IPS-15b (cell line): Measurements from ENCODE around the gene POU5F1.

ENCODE experiments used
- H3K27me3 ChIP-seq: one replicate; pipeline ENCODE4 v1.6.1; 2013; ENCODE audit warnings: low read length; ENCODE audit not compliant: control insufficient read depth, insufficient read depth
- H3K36me3 ChIP-seq: one replicate; pipeline ENCODE4 v1.6.1; 2013; ENCODE audit warnings: low read length; ENCODE audit not compliant: control insufficient read depth, insufficient read depth
- H3K4me1 ChIP-seq: one replicate; pipeline ENCODE4 v1.6.1; 2013; ENCODE audit warnings: mild to moderate bottlenecking, low read length; ENCODE audit not compliant: control insufficient read depth, insufficient read depth
- H3K4me3 ChIP-seq: one replicate; pipeline ENCODE4 v1.5.1; 2013; ENCODE audit warnings: low read depth, low read length
- H3K9ac ChIP-seq: one replicate; pipeline ENCODE4 v1.6.1; 2013; ENCODE audit warnings: low read depth, mild to moderate bottlenecking, low read length
- H3K9me3 ChIP-seq: one replicate; pipeline ENCODE4 v1.6.1; 2013; ENCODE audit warnings: mild to moderate bottlenecking, low read length; ENCODE audit not compliant: control insufficient read depth, insufficient read depth

Gene POU5F1

DNA sequence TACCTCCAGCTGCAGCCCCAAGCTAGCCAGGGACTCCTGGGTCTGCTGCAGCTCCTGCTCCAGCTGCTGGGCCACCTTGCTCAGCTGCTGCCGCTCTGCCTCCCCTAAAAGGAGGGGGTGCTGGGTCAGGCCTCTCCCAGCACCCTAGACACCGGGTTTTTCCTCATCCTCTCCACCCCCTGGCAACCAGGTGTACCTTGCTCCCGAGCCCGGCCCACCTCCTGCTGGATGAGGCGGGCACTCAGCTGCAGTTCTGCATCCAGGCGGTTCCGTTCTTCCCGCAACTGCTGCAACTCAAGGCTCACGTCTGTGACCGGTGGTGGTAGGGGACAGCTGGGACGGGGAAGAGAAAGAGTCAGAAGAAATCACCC lies 25.5 kb downstream of the POU5F1 start:
- no peaks in the 10 kb centered on the region for H3K27me3 ChIP-seq
- H3K9ac ChIP-seq, result no peak overlapping the region
- H3K4me1 ChIP-seq, result no peaks in the 10 kb centered on the region
- no peak overlapping the region for H3K4me3 ChIP-seq
- no peaks in the 10 kb centered on the region for H3K9me3 ChIP-seq
- peaks cover 41% of the 10 kb centered on the region for H3K36me3 ChIP-seq

- Histone ChIP-seq H3K27me3 (no peaks in the 10 kb centered on the region), H3K36me3 (peaks cover 38% of the 10 kb centered on the region), H3K4me1 (no peaks in the 10 kb centered on the region), H3K4me3 (no peak overlapping the region), H3K9ac (no peak overlapping the region), H3K9me3 (no peaks in the 10 kb centered on the region)
Observed at GRCh38 chr6:31144296-31144969, 26.0 kb downstream of the POU5F1 start.

- no peaks in the 10 kb centered on the region for H3K4me1 ChIP-seq
- H3K27me3 ChIP-seq, result no peaks in the 10 kb centered on the region
- H3K36me3 ChIP-seq, result peaks cover 31% of the 10 kb centered on the region
- H3K9ac ChIP-seq, result no peak overlapping the region
- no peaks in the 10 kb centered on the region for H3K9me3 ChIP-seq
- H3K4me3 ChIP-seq, result no peak overlapping the region
Observed at GRCh38 chr6:31143148-31143547, 27.3 kb downstream of the POU5F1 start.

DNA sequence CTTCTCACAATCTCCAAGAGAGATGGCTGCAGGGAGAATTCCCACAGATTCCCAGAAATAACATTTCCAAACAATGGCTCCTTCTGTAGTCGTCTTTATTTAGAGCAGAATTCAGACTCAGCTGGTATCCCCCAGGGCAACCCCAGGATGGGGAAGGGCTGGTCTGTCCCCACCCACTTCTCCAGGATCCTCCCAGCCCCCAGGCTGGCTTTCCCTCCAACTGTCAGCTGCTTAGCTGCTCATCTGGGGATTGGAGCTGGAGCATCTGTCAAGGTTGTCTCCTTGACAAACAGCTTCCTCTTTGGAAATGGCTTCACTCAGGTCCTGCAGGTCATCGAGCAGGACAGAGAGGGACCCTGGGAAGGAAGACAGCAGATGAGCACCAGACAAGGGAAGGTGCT lies 28.1 kb downstream of the POU5F1 start:
- no peaks in the 10 kb centered on the region for H3K9me3 ChIP-seq
- H3K9ac ChIP-seq, result no peak overlapping the region
- H3K4me1 ChIP-seq, result peaks cover 4% of the 10 kb centered on the region
- H3K36me3 ChIP-seq, result peaks cover 31% of the 10 kb centered on the region
- no peaks in the 10 kb centered on the region for H3K27me3 ChIP-seq
- H3K4me3 ChIP-seq, result no peak overlapping the region

DNA sequence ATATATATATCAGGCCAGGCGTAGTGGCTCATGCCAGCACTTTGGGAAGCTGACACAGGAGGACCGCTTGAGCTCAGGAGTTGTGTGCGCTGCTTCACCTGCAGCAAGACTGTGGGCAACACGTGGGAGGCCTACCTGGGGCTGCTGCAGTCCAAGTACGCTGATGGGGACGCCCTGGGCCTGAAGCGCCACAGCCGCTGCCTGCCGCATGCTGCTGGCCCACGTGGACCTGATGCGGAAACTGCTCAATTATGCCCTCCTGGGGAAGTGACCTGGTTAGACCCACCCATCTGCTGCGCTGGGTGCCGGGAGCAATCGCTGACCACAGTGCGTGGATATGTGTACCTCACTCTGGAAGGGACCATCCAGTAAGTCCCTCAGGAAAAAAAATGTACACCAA lies 29.8 kb downstream of the POU5F1 start:
- peaks cover 31% of the 10 kb centered on the region for H3K36me3 ChIP-seq
- peaks cover 4% of the 10 kb centered on the region for H3K4me1 ChIP-seq
- H3K9me3 ChIP-seq, result no peaks in the 10 kb centered on the region
- H3K27me3 ChIP-seq, result no peaks in the 10 kb centered on the region
- no peak overlapping the region for H3K4me3 ChIP-seq
- H3K9ac ChIP-seq, result no peak overlapping the region

GRCh38 chr6:31139599-31139998 lies 30.9 kb downstream of the POU5F1 start:
- no peak overlapping the region for H3K9ac ChIP-seq
- H3K9me3 ChIP-seq, result no peaks in the 10 kb centered on the region
- no peak overlapping the region for H3K4me3 ChIP-seq
- H3K36me3 ChIP-seq, result peaks cover 22% of the 10 kb centered on the region
- no peaks in the 10 kb centered on the region for H3K27me3 ChIP-seq
- H3K4me1 ChIP-seq, result peaks cover 4% of the 10 kb centered on the region

DNA sequence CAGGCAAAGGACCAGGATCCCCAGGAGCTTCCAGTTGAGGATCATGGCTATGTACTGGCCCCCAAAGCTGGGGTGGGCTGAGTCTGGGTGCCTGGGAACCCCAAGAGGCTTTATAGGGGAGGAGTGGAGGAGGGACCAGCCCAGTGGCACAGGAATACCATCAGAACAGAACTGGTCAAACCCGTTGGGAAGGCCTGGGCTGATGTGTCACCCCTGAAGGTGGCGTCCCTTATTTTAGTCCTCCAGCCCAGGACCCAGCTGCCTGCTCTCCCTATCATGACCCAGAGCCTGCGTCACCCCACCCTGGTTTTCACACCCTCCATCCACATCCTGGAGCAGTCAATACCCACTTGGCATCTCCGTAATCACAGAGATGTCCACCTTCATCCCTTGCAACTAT lies 31.5 kb downstream of the POU5F1 start, which contains the start of gene PSORS1C2:
TSS of gene PSORS1C2 (minus strand) at position 85 of the 400 bp plus-strand sequence. CDS start at position 45, 40 bp downstream.
- Histone ChIP-seq H3K4me3 (peak within 1 kb of the TSS; percentile 26), H3K27me3 (no peaks in the 10 kb centered on the region), H3K36me3 (peaks cover 15% of the 10 kb centered on the region), H3K9ac (no peak within 1 kb of the TSS), H3K9me3 (no peaks in the 10 kb centered on the region), H3K4me1 (peaks cover 4% of the 10 kb centered on the region)

DNA sequence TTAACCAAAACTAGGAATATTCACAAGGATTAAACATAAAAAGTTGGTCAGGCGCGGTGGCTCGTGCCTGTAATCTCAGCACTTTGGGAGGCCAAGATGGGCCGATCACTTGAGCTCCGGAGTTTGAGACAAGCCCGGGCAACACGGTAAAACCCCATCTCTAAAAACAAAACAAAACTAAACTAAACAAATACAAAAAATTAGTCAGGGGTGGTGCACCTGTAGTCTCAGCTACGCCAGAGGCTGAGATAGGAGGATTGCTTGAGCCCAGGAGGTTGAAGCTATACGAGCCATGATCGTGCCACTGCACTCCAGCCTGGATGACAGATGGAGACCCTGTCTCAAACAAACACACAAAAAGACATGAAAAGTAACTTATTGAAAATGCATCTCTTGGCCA lies 34.8 kb downstream of the POU5F1 start:
- H3K4me1 ChIP-seq, result peaks cover 4% of the 10 kb centered on the region

GRCh38 chr6:31132806-31133205 lies 37.7 kb downstream of the POU5F1 start:
- Histone ChIP-seq H3K9ac (no peak overlapping the region), H3K27me3 (no peaks in the 10 kb centered on the region), H3K9me3 (no peaks in the 10 kb centered on the region), H3K36me3 (no peaks in the 10 kb centered on the region), H3K4me1 (peaks cover 3% of the 10 kb centered on the region), H3K4me3 (no peak overlapping the region)

More for the DNA sequence above, 34.8 kb downstream of the POU5F1 start:
- H3K9me3 ChIP-seq, result no peaks in the 10 kb centered on the region
- no peak overlapping the region for H3K9ac ChIP-seq
- no peaks in the 10 kb centered on the region for H3K36me3 ChIP-seq
- no peaks in the 10 kb centered on the region for H3K27me3 ChIP-seq
- H3K4me3 ChIP-seq, result no peak overlapping the region

- Histone ChIP-seq H3K27me3 (no peaks in the 10 kb centered on the region), H3K4me3 (no peak overlapping the region), H3K9ac (no peak overlapping the region), H3K36me3 (no peaks in the 10 kb centered on the region), H3K9me3 (no peaks in the 10 kb centered on the region), H3K4me1 (no peaks in the 10 kb centered on the region)
Observed at GRCh38 chr6:31131595-31131994, 38.9 kb downstream of the POU5F1 start.

GRCh38 chr6:31130751-31131150 lies 39.7 kb downstream of the POU5F1 start:
- Histone ChIP-seq H3K4me1 (no peaks in the 10 kb centered on the region), H3K9ac (no peak overlapping the region), H3K4me3 (no peak overlapping the region), H3K9me3 (no peaks in the 10 kb centered on the region), H3K27me3 (no peaks in the 10 kb centered on the region), H3K36me3 (no peaks in the 10 kb centered on the region)

DNA sequence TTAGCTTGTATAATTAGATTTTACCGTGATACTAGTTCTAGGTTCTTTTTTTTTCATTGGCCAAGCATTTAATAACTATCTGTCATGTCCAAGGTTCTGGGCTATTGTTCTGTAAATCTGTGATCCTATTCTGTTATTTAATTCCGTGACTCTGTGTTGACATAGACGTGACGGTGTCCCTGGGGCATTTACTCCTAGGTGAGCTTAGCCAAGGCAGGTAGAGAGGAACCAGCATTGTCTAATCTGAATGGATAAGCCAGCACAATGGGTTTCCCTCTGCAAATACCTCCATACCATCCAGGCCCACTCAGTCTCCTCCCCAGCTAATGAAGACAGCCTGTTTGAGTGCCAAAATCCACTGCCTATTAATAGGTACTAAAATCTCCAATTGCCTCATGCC lies 41.4 kb downstream of the POU5F1 start:
- H3K36me3 ChIP-seq, result no peaks in the 10 kb centered on the region
- no peak overlapping the region for H3K4me3 ChIP-seq
- no peaks in the 10 kb centered on the region for H3K9me3 ChIP-seq
- no peaks in the 10 kb centered on the region for H3K27me3 ChIP-seq
- no peaks in the 10 kb centered on the region for H3K4me1 ChIP-seq
- H3K9ac ChIP-seq, result no peak overlapping the region
